ENCODE measurements around the gene STARD13. TPM values are rescaled to one million over a fixed set of nuclear protein-coding genes. Genes with fewer than 3 reads are reported as not detected.

The STARD13 gene
- total RNA-seq, 2 experiments from 2014 or later, result 0.57 TPM; not detected in 1

GRCh38 chr13:33217256-33217655 is 68.3 kb downstream of the STARD13 start:
- H3K4me3 ChIP-seq (ENCODE audit: low read depth, low read length, poor library complexity, severe bottlenecking), result no peak overlapping the region
- ChIA-PET POLR2A (interaction anchor here (1.1 to 1.3 kb wide), 3 partner anchors 10 to 463 kb away, joined by 4 read pairs; no protein-coding TSS in a partner anchor), CTCF (ENCODE audit: unreplicated experiment) (no interaction called here)
- no peaks in the 10 kb centered on the region for H4K20me1 ChIP-seq (ENCODE audit: insufficient read depth, low read length)
- H3K4me2 ChIP-seq (ENCODE audit: low read length), result no peak overlapping the region
- H3K4me1 ChIP-seq (ENCODE audit: insufficient read depth, low read length, poor library complexity, severe bottlenecking), result no peaks in the 10 kb centered on the region
- intact Hi-C loops (cut with micrococcal nuclease; ENCODE audit: unreplicated experiment), result no loop called here
- BruUV-seq (replicated peaks), result no TSS peak
- no peaks in the 10 kb centered on the region for H3K9me2 ChIP-seq (ENCODE audit: insufficient read depth, low read length)
- no peak for DNase-seq (ENCODE audit: low spot score)
- no peaks in the 10 kb centered on the region for H3K79me2 ChIP-seq (ENCODE audit: insufficient read depth, low read depth, low read length)
- no peaks in the 10 kb centered on the region for H3K36me3 ChIP-seq (ENCODE audit: insufficient read depth, low read length)
- no peaks in the 10 kb centered on the region for H3K9me3 ChIP-seq (ENCODE audit: low read length)
- no peak overlapping the region for H3K27ac ChIP-seq (ENCODE audit: low read depth, low read length, poor library complexity, severe bottlenecking)
- no peak overlapping the region for H2AFZ ChIP-seq (ENCODE audit: low read length)
- TF ChIP-seq, protein P1, sequence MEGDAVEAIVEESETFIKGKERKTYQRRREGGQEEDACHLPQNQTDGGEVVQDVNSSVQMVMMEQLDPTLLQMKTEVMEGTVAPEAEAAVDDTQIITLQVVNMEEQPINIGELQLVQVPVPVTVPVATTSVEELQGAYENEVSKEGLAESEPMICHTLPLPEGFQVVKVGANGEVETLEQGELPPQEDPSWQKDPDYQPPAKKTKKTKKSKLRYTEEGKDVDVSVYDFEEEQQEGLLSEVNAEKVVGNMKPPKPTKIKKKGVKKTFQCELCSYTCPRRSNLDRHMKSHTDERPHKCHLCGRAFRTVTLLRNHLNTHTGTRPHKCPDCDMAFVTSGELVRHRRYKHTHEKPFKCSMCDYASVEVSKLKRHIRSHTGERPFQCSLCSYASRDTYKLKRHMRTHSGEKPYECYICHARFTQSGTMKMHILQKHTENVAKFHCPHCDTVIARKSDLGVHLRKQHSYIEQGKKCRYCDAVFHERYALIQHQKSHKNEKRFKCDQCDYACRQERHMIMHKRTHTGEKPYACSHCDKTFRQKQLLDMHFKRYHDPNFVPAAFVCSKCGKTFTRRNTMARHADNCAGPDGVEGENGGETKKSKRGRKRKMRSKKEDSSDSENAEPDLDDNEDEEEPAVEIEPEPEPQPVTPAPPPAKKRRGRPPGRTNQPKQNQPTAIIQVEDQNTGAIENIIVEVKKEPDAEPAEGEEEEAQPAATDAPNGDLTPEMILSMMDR (conservative IDR thresholded peaks at IDR 0.05; ENCODE audit: low read length), result no peak
- no peak for TF ChIP-seq EZH2phosphoT487 (IDR thresholded peaks at IDR 0.05; ENCODE audit: borderline replicate concordance, low read depth, low read length)

- no peak overlapping the region for H3K27ac ChIP-seq (ENCODE audit: low read depth, low read length, poor library complexity, severe bottlenecking)
- H3K4me2 ChIP-seq (ENCODE audit: low read length), result no peak overlapping the region
- TF ChIP-seq EZH2phosphoT487 (IDR thresholded peaks at IDR 0.05; ENCODE audit: borderline replicate concordance, low read depth, low read length), result no peak
- TF ChIP-seq, protein P1 (conservative IDR thresholded peaks at IDR 0.05; ENCODE audit: low read length), result no peak
- H3K4me1 ChIP-seq (ENCODE audit: insufficient read depth, low read length, poor library complexity, severe bottlenecking), result no peaks in the 10 kb centered on the region
- no TSS peak for BruUV-seq (replicated peaks)
- H2AFZ ChIP-seq (ENCODE audit: low read length), result no peak overlapping the region
- ChIA-PET CTCF (ENCODE audit: unreplicated experiment) (interaction anchor here (0.6 kb wide), 1 partner anchor 1789 kb away, joined by 3 read pairs; no protein-coding TSS in a partner anchor), POLR2A (interaction anchor here (0.6 to 0.9 kb wide), 2 partner anchors 16 to 148 kb away, joined by 3 to 5 read pairs; no protein-coding TSS in a partner anchor)
- no peak for DNase-seq (ENCODE audit: low spot score)
- no peaks in the 10 kb centered on the region for H3K9me2 ChIP-seq (ENCODE audit: insufficient read depth, low read length)
- intact Hi-C loops (cut with micrococcal nuclease; ENCODE audit: unreplicated experiment), result no loop called here
- H4K20me1 ChIP-seq (ENCODE audit: insufficient read depth, low read length), result no peaks in the 10 kb centered on the region
- H3K79me2 ChIP-seq (ENCODE audit: insufficient read depth, low read depth, low read length), result no peaks in the 10 kb centered on the region
- no peak overlapping the region for H3K4me3 ChIP-seq (ENCODE audit: low read depth, low read length, poor library complexity, severe bottlenecking)
- H3K9me3 ChIP-seq (ENCODE audit: low read length), result no peaks in the 10 kb centered on the region
- H3K36me3 ChIP-seq (ENCODE audit: insufficient read depth, low read length), result no peaks in the 10 kb centered on the region
Observed at GRCh38 chr13:33213797-33214196, 71.8 kb downstream of the STARD13 start.

DNA sequence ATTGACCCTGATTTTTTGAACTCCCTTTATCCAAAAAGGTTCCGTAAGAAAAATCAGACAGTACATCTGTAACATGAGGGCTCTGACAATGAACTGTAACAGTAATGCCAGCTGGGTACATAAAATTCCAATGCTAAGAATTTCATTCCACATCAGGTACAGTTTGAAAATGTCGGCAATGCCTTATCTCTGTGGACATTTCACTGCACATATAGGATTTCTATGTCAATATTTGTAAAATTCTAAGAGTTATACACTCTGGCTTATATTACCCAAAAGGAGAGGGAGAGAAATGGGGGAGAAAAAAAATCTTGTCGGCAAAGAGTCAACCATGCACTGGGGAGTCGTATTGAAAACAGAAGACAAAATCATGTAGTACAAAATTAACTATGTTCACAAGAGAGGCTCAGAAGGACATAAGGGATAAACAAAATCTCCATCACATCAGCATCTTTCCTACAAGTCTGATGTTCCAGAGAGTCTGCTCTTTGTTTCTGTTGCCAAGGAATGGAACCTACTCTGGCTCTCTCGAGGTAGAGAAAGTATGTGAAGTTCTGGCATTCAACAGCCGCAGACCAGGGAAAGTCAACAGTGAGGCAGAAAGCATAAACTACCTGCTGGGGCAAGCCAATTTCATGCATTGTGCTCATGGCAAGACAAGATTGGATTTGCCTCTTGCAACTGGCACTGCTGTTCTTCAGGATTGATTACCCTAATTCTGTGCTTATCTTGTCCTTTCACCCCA is 72.4 kb downstream of the STARD13 start:
- Histone ChIP-seq H3K9me3 (ENCODE audit: low read length) (no peaks in the 10 kb centered on the region), H2AFZ (ENCODE audit: low read length) (no peak overlapping the region), H3K27ac (ENCODE audit: low read depth, low read length, poor library complexity, severe bottlenecking) (no peak overlapping the region), H3K4me2 (ENCODE audit: low read length) (no peak overlapping the region), H4K20me1 (ENCODE audit: insufficient read depth, low read length) (no peaks in the 10 kb centered on the region), H3K4me1 (ENCODE audit: insufficient read depth, low read length, poor library complexity, severe bottlenecking) (no peaks in the 10 kb centered on the region), H3K36me3 (ENCODE audit: insufficient read depth, low read length) (no peaks in the 10 kb centered on the region), H3K4me3 (ENCODE audit: low read depth, low read length, poor library complexity, severe bottlenecking) (no peak overlapping the region), H3K9me2 (ENCODE audit: insufficient read depth, low read length) (no peaks in the 10 kb centered on the region), H3K79me2 (ENCODE audit: insufficient read depth, low read depth, low read length) (no peaks in the 10 kb centered on the region)
- intact Hi-C loops (cut with micrococcal nuclease; ENCODE audit: unreplicated experiment), result no loop called here
- CTCF ChIA-PET (ENCODE audit: unreplicated experiment), result no interaction called here
- POLR2A ChIA-PET, result no interaction called here
- DNase-seq (ENCODE audit: low spot score), result no peak
- no TSS peak for BruUV-seq (replicated peaks)
- TF ChIP-seq, protein P1 (conservative IDR thresholded peaks at IDR 0.05; ENCODE audit: low read length), result no peak
- no peak for TF ChIP-seq EZH2phosphoT487 (IDR thresholded peaks at IDR 0.05; ENCODE audit: borderline replicate concordance, low read depth, low read length)

Data from OCI-LY7 (cell line).